Activated T-helper 1 cell treated with anti-CD3 and anti-CD28 coated beads, Interleukin-2, amount 50 U/mL, for 16 hours (primary cell): ENCODE data around the gene CEP170.
"Not testable (repeated sequence)": the region's sequence is repeated elsewhere in the genome, so short reads cannot be mapped to it uniquely, and the experiment has no call there.

Source experiments
- DNase-seq, 2 donors: peaks; one replicate each; pipeline ENCODE4 v3.0.0-alpha.2; 2020; ENCODE audit warnings: low read depth in 1 of 2, low spot score in 1 of 2

The CEP170 gene

GRCh38 chr1:243236604-243237252, 18.4 kb downstream of the CEP170 start:
- no peak for DNase-seq

GRCh38 chr1:243234978-243235647, 20.0 kb downstream of the CEP170 start:
- DNase-seq: no peak

- DNase-seq: no peak
Observed at GRCh38 chr1:243233908-243234307, 21.2 kb downstream of the CEP170 start.

- no peak for DNase-seq
Observed at GRCh38 chr1:243230914-243231313, 24.2 kb downstream of the CEP170 start.

- no peak for DNase-seq
Observed at GRCh38 chr1:243229526-243229925, 25.6 kb downstream of the CEP170 start.

GRCh38 chr1:243227622-243228021, 27.5 kb downstream of the CEP170 start:
- no peak for DNase-seq

- no peak for DNase-seq
Observed at GRCh38 chr1:243218059-243218458, 37.0 kb downstream of the CEP170 start.

- no peak for DNase-seq
Observed at GRCh38 chr1:243217349-243217748, 37.7 kb downstream of the CEP170 start.

- DNase-seq: no peak
Observed at GRCh38 chr1:243216741-243217140, 38.3 kb downstream of the CEP170 start.

GRCh38 chr1:243215276-243215875, 39.7 kb downstream of the CEP170 start:
- not testable (repeated sequence) for DNase-seq

GRCh38 chr1:243213045-243213787, 41.9 kb downstream of the CEP170 start:
- DNase-seq: no peak

- DNase-seq: not testable (repeated sequence)
Observed at GRCh38 chr1:243211984-243212383, 43.1 kb downstream of the CEP170 start.

- not testable (repeated sequence) for DNase-seq
Observed at GRCh38 chr1:243205026-243205501, 50.0 kb downstream of the CEP170 start.

- DNase-seq: not testable (repeated sequence)
Observed at GRCh38 chr1:243204336-243204735, 50.7 kb downstream of the CEP170 start.

- DNase-seq: not testable (repeated sequence)
Observed at GRCh38 chr1:243203196-243203595, 51.9 kb downstream of the CEP170 start.

- DNase-seq: not testable (repeated sequence)
Observed at GRCh38 chr1:243201316-243201715, 53.8 kb downstream of the CEP170 start.

GRCh38 chr1:243197524-243197923, 57.6 kb downstream of the CEP170 start:
- DNase-seq: not testable (repeated sequence)

- DNase-seq: not testable (repeated sequence)
Observed at GRCh38 chr1:243193330-243193729, 61.8 kb downstream of the CEP170 start.

GRCh38 chr1:243186201-243186995, 68.7 kb downstream of the CEP170 start:
- not testable (repeated sequence) for DNase-seq

GRCh38 chr1:243184787-243185186, 70.3 kb downstream of the CEP170 start:
- not testable (repeated sequence) for DNase-seq

- DNase-seq: not testable (repeated sequence)
Observed at GRCh38 chr1:243183661-243184060, 71.4 kb downstream of the CEP170 start.
